Measurements from ENCODE around the gene CNIH3.

The CNIH3 gene

DNA sequence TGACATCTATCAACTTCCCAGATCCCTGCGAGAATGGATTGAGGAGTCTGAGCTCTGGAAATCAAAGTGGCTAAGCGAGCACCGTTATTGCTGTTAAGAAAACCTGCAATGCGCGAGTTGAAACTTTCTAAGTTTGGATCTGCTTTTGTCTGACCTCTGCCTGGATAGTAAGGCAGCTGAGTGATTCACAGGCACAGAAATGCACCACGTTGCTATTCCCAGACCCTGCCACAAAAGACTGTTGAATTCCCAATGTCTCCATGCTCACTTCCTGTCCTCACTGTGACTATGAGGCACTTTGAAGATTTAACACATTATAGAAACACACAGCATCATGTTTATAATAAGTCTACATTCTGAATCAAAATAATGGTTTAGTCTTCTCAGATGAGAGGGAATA lies 27.1 kb upstream of the CNIH3 start:
- Histone ChIP-seq H3K27ac (ENCODE audit: low read depth, low read length) (no peak overlapping the region), H2AFZ (ENCODE audit: low read length, unreplicated experiment) (no peak overlapping the region), H3K79me2 (ENCODE audit: control insufficient read depth, insufficient read depth, low read length, unreplicated experiment) (no peaks in the 10 kb centered on the region), H3K4me3 (ENCODE audit: low read depth, low read length) (no peak overlapping the region), H3K27me3 (ENCODE audit: insufficient read depth, low read length) (no peaks in the 10 kb centered on the region), H3K36me3 (ENCODE audit: insufficient read depth, low read length) (no peaks in the 10 kb centered on the region), H3K4me1 (ENCODE audit: control insufficient read depth, insufficient read depth, low read length, unreplicated experiment) (peaks cover 4% of the 10 kb centered on the region)

DNA sequence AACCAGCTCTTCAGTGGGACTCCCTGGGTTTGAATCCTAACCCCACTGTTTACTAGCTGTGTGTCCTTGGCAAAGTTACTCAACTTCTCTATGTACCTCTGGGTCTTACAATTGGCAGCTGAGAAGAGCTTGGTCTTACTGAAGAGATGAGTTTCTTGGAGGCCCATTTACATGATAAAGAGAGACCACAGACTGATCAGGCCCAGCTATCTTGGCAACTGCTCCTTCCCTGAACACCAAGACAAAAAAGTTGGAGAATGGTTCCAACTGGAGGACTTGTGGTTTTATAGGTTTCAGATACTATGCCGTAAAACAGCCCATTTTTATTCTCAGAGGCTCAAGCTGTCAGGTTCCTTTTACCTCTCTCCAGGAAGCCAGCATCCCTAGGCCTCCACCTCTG lies 24.8 kb upstream of the CNIH3 start:
- H3K27me3 ChIP-seq (ENCODE audit: insufficient read depth, low read length) = no peaks in the 10 kb centered on the region
- H2AFZ ChIP-seq (ENCODE audit: low read length, unreplicated experiment) = no peak overlapping the region
- H3K36me3 ChIP-seq (ENCODE audit: insufficient read depth, low read length) = no peaks in the 10 kb centered on the region
- H3K27ac ChIP-seq (ENCODE audit: low read depth, low read length) = no peak overlapping the region
- H3K4me3 ChIP-seq (ENCODE audit: low read depth, low read length) = no peak overlapping the region
- H3K4me1 ChIP-seq (ENCODE audit: control insufficient read depth, insufficient read depth, low read length, unreplicated experiment) = peaks cover 4% of the 10 kb centered on the region
- H3K79me2 ChIP-seq (ENCODE audit: control insufficient read depth, insufficient read depth, low read length, unreplicated experiment) = no peaks in the 10 kb centered on the region

DNA sequence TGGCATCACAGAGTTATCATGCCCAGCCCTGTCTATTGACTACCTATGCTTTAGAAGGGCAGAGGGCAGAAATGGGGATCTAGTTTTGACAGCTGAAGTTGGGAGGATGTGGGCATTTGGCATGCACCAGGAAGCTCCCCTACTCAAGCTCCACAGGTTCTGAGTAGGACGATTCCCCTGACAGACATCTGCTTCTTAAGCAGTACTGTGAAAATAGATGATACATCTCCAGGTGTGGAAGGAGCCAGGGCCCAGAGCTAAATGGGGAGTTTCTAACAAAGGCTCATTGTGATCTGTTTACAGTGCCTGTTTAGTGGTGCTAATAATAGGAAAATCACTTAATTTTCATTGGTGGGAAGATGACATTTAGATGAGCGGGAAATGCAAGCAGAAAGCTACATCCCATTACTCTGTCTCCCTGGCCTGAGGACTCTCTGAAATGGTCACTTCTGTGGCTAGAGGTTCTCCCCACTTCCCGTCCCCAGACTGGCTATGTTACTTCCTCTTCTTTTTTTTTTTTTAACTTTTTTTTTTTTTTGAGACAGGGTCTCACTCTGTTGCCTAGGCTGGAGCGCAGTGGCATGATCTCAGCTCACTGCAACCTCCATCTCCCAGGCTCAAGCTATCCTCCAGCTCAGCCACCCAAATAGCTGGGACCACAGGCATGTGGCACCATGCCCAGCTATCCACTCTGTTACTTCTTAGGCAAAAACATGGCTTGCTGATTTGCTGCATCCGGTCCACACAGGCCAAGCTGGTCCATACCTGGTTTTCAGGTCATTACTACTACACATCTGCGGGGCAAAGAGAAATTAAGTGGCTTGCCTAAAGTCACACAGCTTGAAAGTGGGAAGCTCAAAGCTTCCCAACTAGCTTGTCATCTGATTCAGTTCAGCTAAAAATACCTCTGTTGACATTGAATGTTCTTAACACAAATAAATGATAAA lies 23.2 kb upstream of the CNIH3 start:
- H3K27ac ChIP-seq (ENCODE audit: low read depth, low read length) = no peak overlapping the region
- H3K4me3 ChIP-seq (ENCODE audit: low read depth, low read length) = no peak overlapping the region
- H2AFZ ChIP-seq (ENCODE audit: low read length, unreplicated experiment) = no peak overlapping the region
- H3K79me2 ChIP-seq (ENCODE audit: control insufficient read depth, insufficient read depth, low read length, unreplicated experiment) = no peaks in the 10 kb centered on the region
- peaks cover 4% of the 10 kb centered on the region for H3K4me1 ChIP-seq (ENCODE audit: control insufficient read depth, insufficient read depth, low read length, unreplicated experiment)
- H3K27me3 ChIP-seq (ENCODE audit: insufficient read depth, low read length) = no peaks in the 10 kb centered on the region
- no peaks in the 10 kb centered on the region for H3K36me3 ChIP-seq (ENCODE audit: insufficient read depth, low read length)

DNA sequence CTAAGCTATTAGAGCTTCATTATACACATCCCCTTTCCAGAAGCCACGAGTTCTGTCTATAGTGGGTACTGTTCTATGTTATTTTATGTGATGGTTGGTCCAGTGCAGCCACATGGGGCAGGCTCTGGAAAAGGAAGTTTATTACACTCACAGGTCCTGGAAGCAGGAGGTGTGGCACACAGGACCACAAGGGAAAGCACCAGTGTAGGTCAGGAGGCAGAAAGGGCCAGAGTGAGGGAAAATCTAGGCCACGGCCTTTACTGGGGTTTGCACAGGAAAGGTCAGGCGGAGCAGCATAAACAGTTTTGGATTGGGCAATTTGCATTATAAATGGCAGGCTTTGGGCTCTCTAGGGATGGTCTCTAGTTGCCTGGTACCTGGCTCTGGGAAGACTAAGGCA lies 21.8 kb upstream of the CNIH3 start:
- Histone ChIP-seq H2AFZ (ENCODE audit: low read length, unreplicated experiment) (no peak overlapping the region), H3K4me3 (ENCODE audit: low read depth, low read length) (no peak overlapping the region), H3K36me3 (ENCODE audit: insufficient read depth, low read length) (no peaks in the 10 kb centered on the region), H3K27ac (ENCODE audit: low read depth, low read length) (no peak overlapping the region), H3K27me3 (ENCODE audit: insufficient read depth, low read length) (no peaks in the 10 kb centered on the region), H3K79me2 (ENCODE audit: control insufficient read depth, insufficient read depth, low read length, unreplicated experiment) (no peaks in the 10 kb centered on the region), H3K4me1 (ENCODE audit: control insufficient read depth, insufficient read depth, low read length, unreplicated experiment) (peaks cover 4% of the 10 kb centered on the region)

DNA sequence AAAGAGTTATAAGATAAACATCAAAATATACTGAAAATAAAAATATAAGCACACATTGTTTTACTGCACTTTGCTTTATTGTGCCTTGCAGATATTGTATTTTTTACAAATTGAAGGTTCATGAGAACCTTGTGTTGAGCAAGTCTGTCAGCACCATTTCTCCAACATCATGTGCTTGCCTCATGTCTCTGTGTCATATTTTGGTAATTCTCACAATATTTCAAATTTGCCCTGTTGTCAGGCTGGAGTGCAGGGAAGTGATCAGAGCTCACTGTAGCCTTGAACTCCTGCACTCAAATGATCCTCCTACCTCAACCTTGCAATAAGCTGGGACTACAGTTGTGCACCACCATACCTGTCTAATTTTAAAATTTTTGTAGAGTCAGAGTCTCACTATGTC lies 21.3 kb upstream of the CNIH3 start:
- no peaks in the 10 kb centered on the region for H3K27me3 ChIP-seq (ENCODE audit: insufficient read depth, low read length)
- peaks cover 4% of the 10 kb centered on the region for H3K4me1 ChIP-seq (ENCODE audit: control insufficient read depth, insufficient read depth, low read length, unreplicated experiment)
- H2AFZ ChIP-seq (ENCODE audit: low read length, unreplicated experiment) = no peak overlapping the region
- no peak overlapping the region for H3K4me3 ChIP-seq (ENCODE audit: low read depth, low read length)
- H3K36me3 ChIP-seq (ENCODE audit: insufficient read depth, low read length) = no peaks in the 10 kb centered on the region
- H3K27ac ChIP-seq (ENCODE audit: low read depth, low read length) = no peak overlapping the region
- no peaks in the 10 kb centered on the region for H3K79me2 ChIP-seq (ENCODE audit: control insufficient read depth, insufficient read depth, low read length, unreplicated experiment)

DNA sequence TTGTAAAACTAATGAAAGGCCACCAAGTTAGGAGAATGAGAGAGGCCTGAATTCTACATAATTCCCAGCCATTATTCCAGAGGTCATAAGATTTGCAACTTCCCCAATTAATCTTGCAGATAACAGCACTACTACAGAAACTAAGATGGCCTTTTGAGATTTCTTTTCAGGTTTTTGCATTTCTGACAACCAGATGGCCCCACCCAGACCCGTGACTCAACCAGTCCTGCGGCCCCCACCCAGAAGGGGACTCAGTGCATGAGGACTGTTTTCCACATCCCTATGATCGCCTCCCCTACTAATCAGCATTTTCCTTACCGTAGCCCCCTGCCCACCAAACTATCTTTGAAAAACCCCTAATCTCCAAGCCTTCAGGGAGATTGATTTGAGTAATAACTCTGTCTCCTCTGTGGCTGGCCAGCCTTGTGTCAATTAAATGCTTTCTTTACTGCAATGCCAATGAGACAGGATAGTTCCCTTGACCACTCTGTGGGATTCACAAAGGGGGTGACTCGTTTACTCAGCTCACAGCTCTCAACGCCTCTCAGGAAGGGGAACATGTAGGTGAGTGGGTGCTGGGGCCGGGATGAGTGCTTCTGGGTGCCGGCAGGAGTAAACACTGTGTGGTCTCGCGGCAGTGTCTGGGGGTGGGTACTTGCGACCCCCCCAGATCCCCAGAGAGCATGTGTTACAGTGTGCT lies 10.5 kb upstream of the CNIH3 start:
- Histone ChIP-seq H3K4me3 (ENCODE audit: low read depth, low read length) (no peak overlapping the region), H3K36me3 (ENCODE audit: insufficient read depth, low read length) (no peaks in the 10 kb centered on the region), H3K27me3 (ENCODE audit: insufficient read depth, low read length) (no peaks in the 10 kb centered on the region), H3K4me1 (ENCODE audit: control insufficient read depth, insufficient read depth, low read length, unreplicated experiment) (no peaks in the 10 kb centered on the region), H3K27ac (ENCODE audit: low read depth, low read length) (no peak overlapping the region), H3K79me2 (ENCODE audit: control insufficient read depth, insufficient read depth, low read length, unreplicated experiment) (no peaks in the 10 kb centered on the region), H2AFZ (ENCODE audit: low read length, unreplicated experiment) (no peak overlapping the region)

DNA sequence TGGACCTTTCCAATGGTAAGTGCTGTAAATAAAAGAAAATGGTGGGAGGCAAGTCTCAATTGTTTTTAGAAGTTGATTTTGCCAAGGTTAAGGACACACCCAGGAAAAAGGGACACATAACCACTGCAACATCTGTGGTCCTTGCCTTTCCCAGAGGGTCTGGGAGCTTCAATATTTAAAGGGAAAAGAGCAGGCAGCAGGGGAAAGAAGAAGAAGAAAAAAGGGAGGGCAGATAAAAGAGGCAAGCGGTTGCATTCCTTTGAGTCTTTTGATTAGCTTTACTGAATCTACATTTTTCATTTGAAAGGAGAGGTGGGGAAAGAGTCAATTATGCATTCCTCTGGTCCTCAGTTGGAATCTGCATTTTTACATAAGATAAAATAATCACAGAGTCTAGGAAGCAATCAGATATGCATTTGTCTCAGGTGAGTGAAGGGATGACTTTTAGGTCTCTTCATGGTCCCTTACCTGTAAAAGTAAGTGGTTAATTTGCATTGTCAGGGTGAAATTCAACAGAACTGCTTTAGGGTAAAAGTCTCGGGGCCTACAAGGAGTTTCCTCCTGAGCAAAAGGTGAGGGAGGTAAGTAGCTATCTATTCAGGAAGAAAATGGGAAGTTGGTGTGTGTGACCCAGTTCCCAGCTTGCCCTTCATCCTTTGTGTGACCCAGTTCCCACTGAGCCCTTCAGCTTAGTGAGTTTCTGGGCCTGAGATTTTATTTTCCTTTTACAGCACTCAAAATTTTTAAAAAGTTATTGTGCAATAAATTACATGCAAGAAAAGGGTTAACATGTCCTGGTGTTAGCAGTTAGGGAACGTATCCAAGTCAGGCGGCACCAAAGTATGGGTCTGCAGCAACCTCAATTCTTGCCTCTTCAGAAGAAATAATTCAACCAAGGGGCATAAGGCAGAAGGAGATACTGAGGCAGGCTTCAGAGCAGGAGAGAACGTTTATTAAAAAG lies 8.6 kb upstream of the CNIH3 start:
- Histone ChIP-seq H2AFZ (ENCODE audit: low read length, unreplicated experiment) (no peak overlapping the region), H3K79me2 (ENCODE audit: control insufficient read depth, insufficient read depth, low read length, unreplicated experiment) (no peaks in the 10 kb centered on the region), H3K27ac (ENCODE audit: low read depth, low read length) (no peak overlapping the region), H3K4me3 (ENCODE audit: low read depth, low read length) (no peak overlapping the region), H3K27me3 (ENCODE audit: insufficient read depth, low read length) (no peaks in the 10 kb centered on the region), H3K4me1 (ENCODE audit: control insufficient read depth, insufficient read depth, low read length, unreplicated experiment) (no peaks in the 10 kb centered on the region), H3K36me3 (ENCODE audit: insufficient read depth, low read length) (no peaks in the 10 kb centered on the region)

DNA sequence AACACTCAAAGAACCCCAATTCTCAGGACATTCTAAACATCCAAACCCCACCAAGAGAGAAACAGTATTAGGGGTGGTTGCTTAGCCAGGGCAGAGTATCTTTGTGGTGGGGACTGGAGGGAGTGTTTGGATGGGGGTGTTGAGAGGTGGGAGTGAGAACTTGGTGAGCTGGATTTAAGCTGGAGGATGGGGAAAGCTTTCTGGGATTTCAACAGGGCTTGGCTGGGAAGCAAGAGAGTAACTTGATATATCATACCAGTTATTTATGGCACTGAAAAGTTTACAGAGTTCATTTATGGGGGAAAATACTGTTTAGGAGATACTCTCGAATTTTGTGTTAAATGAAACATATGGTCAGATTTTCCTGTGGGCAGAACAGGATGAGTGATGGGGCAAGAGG lies 6.8 kb upstream of the CNIH3 start:
- Histone ChIP-seq H2AFZ (ENCODE audit: low read length, unreplicated experiment) (no peak overlapping the region), H3K27ac (ENCODE audit: low read depth, low read length) (no peak overlapping the region), H3K4me1 (ENCODE audit: control insufficient read depth, insufficient read depth, low read length, unreplicated experiment) (no peaks in the 10 kb centered on the region), H3K4me3 (ENCODE audit: low read depth, low read length) (no peak overlapping the region), H3K27me3 (ENCODE audit: insufficient read depth, low read length) (no peaks in the 10 kb centered on the region), H3K79me2 (ENCODE audit: control insufficient read depth, insufficient read depth, low read length, unreplicated experiment) (no peaks in the 10 kb centered on the region), H3K36me3 (ENCODE audit: insufficient read depth, low read length) (no peaks in the 10 kb centered on the region)

DNA sequence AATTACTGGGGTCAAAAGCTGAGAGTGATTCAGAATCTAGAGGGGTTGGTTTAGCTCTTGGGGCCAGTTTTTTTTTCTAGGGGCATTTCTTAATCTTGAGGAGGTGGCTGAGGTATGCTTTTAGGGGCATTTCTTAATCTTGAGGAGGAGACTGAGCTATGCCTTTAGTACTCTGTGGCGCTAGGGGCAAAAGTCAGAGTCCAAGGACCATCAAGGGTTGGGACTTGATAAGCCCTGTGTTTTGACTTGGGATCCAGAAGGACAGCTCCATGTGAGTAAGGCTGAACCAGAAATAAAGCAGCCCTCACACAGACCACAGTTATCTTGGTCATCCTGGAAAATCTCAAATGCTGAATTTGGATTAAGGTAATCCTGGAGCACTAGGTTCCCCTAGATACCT lies 3.9 kb upstream of the CNIH3 start:
- Histone ChIP-seq H3K4me3 (ENCODE audit: low read depth, low read length) (no peak overlapping the region), H3K27me3 (ENCODE audit: insufficient read depth, low read length) (peaks cover 23% of the 10 kb centered on the region), H3K4me1 (ENCODE audit: control insufficient read depth, insufficient read depth, low read length, unreplicated experiment) (no peaks in the 10 kb centered on the region), H2AFZ (ENCODE audit: low read length, unreplicated experiment) (no peak overlapping the region), H3K36me3 (ENCODE audit: insufficient read depth, low read length) (no peaks in the 10 kb centered on the region), H3K79me2 (ENCODE audit: control insufficient read depth, insufficient read depth, low read length, unreplicated experiment) (no peaks in the 10 kb centered on the region), H3K27ac (ENCODE audit: low read depth, low read length) (no peak overlapping the region)

DNA sequence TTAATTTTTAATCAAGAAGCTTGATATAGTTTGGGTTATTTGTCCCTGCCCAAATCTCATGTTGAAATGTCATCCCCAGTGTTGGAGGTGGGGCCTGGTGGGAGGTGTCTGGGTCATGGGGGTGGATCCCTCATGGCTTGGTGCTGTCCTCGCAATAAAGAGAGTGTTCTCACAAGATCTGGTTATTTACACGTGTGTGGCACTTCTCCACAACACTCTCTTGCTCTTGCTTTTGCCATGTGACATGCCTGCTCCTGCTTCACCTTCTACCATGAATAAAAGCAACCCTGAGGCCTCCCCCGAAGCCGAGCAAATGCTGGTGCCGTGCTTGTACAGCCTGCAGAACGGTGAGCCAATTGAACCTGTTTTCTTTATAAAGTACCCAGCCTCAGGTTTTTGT lies 2.6 kb upstream of the CNIH3 start:
- Histone ChIP-seq H3K4me3 (ENCODE audit: low read depth, low read length) (no peak overlapping the region), H3K27me3 (ENCODE audit: insufficient read depth, low read length) (peaks cover 35% of the 10 kb centered on the region), H3K27ac (ENCODE audit: low read depth, low read length) (no peak overlapping the region), H3K79me2 (ENCODE audit: control insufficient read depth, insufficient read depth, low read length, unreplicated experiment) (no peaks in the 10 kb centered on the region), H3K36me3 (ENCODE audit: insufficient read depth, low read length) (no peaks in the 10 kb centered on the region), H2AFZ (ENCODE audit: low read length, unreplicated experiment) (no peak overlapping the region), H3K4me1 (ENCODE audit: control insufficient read depth, insufficient read depth, low read length, unreplicated experiment) (no peaks in the 10 kb centered on the region)
